HCT116 (cell line): Measurements from ENCODE around the gene CDC42EP1.

Experiments
- CEBPB ChIP-seq: IDR thresholded peaks from 2 replicates; pipeline ENCODE4 v1.6.1; 2012; ENCODE audit warnings: low read depth
- POLR2A ChIP-seq: IDR thresholded peaks from 2 replicates; pipeline ENCODE4 v1.7.0; 2011; ENCODE audit warnings: borderline replicate concordance; ENCODE audit not compliant: insufficient read depth, insufficient read length; ENCODE audit errors: extremely low read depth
- TF ChIP-seq, protein P1 (sequence below), 3 experiments: fragments of 200-600 bp in 1 of 3; sonication (generic) in 1 of 3; IDR thresholded peaks in 2 of 3; conservative IDR thresholded peaks in 1 of 3; 2 replicates each; pipeline ENCODE4 v1.5.1; 2012 to 2017; ENCODE audit warnings: low read depth in 2 of 3, low read length in 2 of 3, antibody characterized with exemption in 1 of 3, borderline replicate concordance in 1 of 3, control low read depth in 1 of 3, mild to moderate bottlenecking in 1 of 3, mixed read lengths in 1 of 3, mixed run types in 1 of 3, moderate library complexity in 1 of 3; ENCODE audit not compliant: insufficient read depth in 1 of 3

DNA sequence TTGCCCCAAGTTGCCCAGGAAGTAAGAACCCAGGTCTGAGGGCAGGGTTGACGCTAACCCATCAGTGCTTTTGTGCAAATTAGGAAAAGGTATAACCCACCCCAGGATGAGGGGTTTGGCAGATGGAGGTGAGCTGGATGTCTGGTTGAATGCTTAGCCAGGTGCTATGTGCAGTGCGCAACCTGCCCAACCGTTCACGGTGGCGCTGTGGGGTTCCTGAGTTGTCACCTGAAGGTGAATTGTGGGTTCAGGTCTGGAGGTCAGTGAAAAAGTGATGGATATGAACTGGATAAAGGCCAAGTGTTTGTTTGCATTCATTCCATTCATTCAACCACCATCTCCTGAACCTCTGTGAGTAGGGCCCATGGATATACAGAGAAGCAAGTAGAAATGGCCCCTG, 34.0 kb downstream of the CDC42EP1 start:
- TF ChIP-seq POLR2A (no peak), CEBPB (no peak)
- TF ChIP-seq, protein P1, sequence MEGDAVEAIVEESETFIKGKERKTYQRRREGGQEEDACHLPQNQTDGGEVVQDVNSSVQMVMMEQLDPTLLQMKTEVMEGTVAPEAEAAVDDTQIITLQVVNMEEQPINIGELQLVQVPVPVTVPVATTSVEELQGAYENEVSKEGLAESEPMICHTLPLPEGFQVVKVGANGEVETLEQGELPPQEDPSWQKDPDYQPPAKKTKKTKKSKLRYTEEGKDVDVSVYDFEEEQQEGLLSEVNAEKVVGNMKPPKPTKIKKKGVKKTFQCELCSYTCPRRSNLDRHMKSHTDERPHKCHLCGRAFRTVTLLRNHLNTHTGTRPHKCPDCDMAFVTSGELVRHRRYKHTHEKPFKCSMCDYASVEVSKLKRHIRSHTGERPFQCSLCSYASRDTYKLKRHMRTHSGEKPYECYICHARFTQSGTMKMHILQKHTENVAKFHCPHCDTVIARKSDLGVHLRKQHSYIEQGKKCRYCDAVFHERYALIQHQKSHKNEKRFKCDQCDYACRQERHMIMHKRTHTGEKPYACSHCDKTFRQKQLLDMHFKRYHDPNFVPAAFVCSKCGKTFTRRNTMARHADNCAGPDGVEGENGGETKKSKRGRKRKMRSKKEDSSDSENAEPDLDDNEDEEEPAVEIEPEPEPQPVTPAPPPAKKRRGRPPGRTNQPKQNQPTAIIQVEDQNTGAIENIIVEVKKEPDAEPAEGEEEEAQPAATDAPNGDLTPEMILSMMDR (IDR thresholded peaks at IDR 0.05 in 2 of 3, conservative IDR thresholded peaks at IDR 0.05 in 1 of 3; ENCODE audit: borderline replicate concordance in 1 of 3, insufficient read depth in 1 of 3, low read depth in 2 of 3, low read length in 2 of 3): peak; percentile 35 to 68 (median 63); a peak in 5 of 6 replicates
